Calu3 (cell line): ENCODE results near the gene ELMO1. TPM values are rescaled to one million over a fixed set of nuclear protein-coding genes. Genes with fewer than 3 reads are reported as not detected.

ENCODE experiments used
- BruUV-seq: library from RNA; stranded (reverse); fragments of 400-500 nt; replicated peaks from 2 replicates; lab custom pipeline; 2021; lab: Mats Ljungman, UMichigan
- CTCF ChIA-PET: fragments of 300-600 bp; sonication (Branson Sonifier 250); formaldehyde crosslinking; loops from one replicate; lab custom pipeline; 2022; ENCODE audit warnings: antibody characterized with exemption; lab: Charles Lee
- DNase-seq: peaks from one replicate; pipeline ENCODE4 v3.0.0; 2022
- H3K27ac Mint-ChIP-seq: one replicate; pipeline ENCODE4 v1.8.0; 2022; ENCODE audit warnings: mixed read lengths; ENCODE audit not compliant: unreplicated experiment
- H3K27me3 Mint-ChIP-seq: one replicate; pipeline ENCODE4 v1.8.0; 2022; ENCODE audit warnings: mixed read lengths; ENCODE audit not compliant: unreplicated experiment
- H3K36me3 Mint-ChIP-seq: one replicate; pipeline ENCODE4 v1.8.0; 2022; ENCODE audit warnings: mild to moderate bottlenecking, moderate library complexity, mixed read lengths; ENCODE audit not compliant: insufficient read depth, unreplicated experiment
- H3K4me1 Mint-ChIP-seq: one replicate; pipeline ENCODE4 v1.8.0; 2022; ENCODE audit warnings: mild to moderate bottlenecking, low read depth, mixed read lengths; ENCODE audit not compliant: unreplicated experiment
- H3K4me3 Mint-ChIP-seq: one replicate; pipeline ENCODE4 v1.8.0; 2022; ENCODE audit warnings: mild to moderate bottlenecking, low read depth, moderate library complexity, mixed read lengths; ENCODE audit not compliant: unreplicated experiment
- H3K9me3 Mint-ChIP-seq: one replicate; pipeline ENCODE4 v1.8.0; 2022; ENCODE audit warnings: low read depth, mixed read lengths; ENCODE audit not compliant: unreplicated experiment
- CTCF ChIP-seq: fragments of 200-600 bp; IDR thresholded peaks from one replicate; pipeline ENCODE4 v1.8.0; 2022; ENCODE audit warnings: antibody characterized with exemption; ENCODE audit not compliant: unreplicated experiment
- intact Hi-C: fragments of 100-400 bp; cut with micrococcal nuclease; formaldehyde crosslinking; loops from one replicate; pipeline ENCODE4 v1.10.0; 2022; ENCODE audit not compliant: unreplicated experiment
- total RNA-seq: library from RNA; stranded (reverse); gene quantifications from 2 replicates; pipeline ENCODE4 v1.2.3, GENCODE V29; 2022

The ELMO1 gene
- total RNA-seq, 1 experiment from 2014 or later: not detected

GRCh38 chr7:37174460-37174859 is 274.2 kb downstream of the ELMO1 start:
- no peak overlapping the region for H3K4me3 Mint-ChIP-seq
- no peaks in the 10 kb centered on the region for H3K36me3 Mint-ChIP-seq
- BruUV-seq: no TSS peak
- DNase-seq: no peak
- intact Hi-C loops: no loop called here
- CTCF ChIA-PET: no interaction called here
- H3K27ac Mint-ChIP-seq: no peak overlapping the region
- no peak for TF ChIP-seq CTCF
- H3K27me3 Mint-ChIP-seq: no peaks in the 10 kb centered on the region
- peaks cover 4% of the 10 kb centered on the region for H3K9me3 Mint-ChIP-seq
- H3K4me1 Mint-ChIP-seq: no peaks in the 10 kb centered on the region

GRCh38 chr7:37173670-37174069 is 275.0 kb downstream of the ELMO1 start:
- Mint-ChIP-seq H3K4me1 (no peaks in the 10 kb centered on the region), H3K36me3 (no peaks in the 10 kb centered on the region), H3K9me3 (peaks cover 7% of the 10 kb centered on the region), H3K27ac (no peak overlapping the region), H3K4me3 (no peak overlapping the region), H3K27me3 (no peaks in the 10 kb centered on the region)
- CTCF ChIA-PET: no interaction called here
- TF ChIP-seq CTCF: no peak
- BruUV-seq: no TSS peak
- no peak for DNase-seq
- intact Hi-C loops: no loop called here

- H3K27ac Mint-ChIP-seq: no peak overlapping the region
- CTCF ChIA-PET: no interaction called here
- H3K4me3 Mint-ChIP-seq: no peak overlapping the region
- H3K36me3 Mint-ChIP-seq: no peaks in the 10 kb centered on the region
- H3K4me1 Mint-ChIP-seq: no peaks in the 10 kb centered on the region
- intact Hi-C loops: no loop called here
- H3K9me3 Mint-ChIP-seq: peaks cover 2% of the 10 kb centered on the region
- DNase-seq: no peak
- H3K27me3 Mint-ChIP-seq: no peaks in the 10 kb centered on the region
- no TSS peak for BruUV-seq
- no peak for TF ChIP-seq CTCF
These were observed 286.6 kb downstream of the ELMO1 start for GRCh38 chr7:37162106-37162505.

GRCh38 chr7:37160656-37161055 is 288.0 kb downstream of the ELMO1 start:
- no peaks in the 10 kb centered on the region for H3K27me3 Mint-ChIP-seq
- DNase-seq: no peak
- CTCF ChIA-PET: no interaction called here
- intact Hi-C loops: no loop called here
- H3K4me1 Mint-ChIP-seq: no peaks in the 10 kb centered on the region
- no peaks in the 10 kb centered on the region for H3K36me3 Mint-ChIP-seq
- no peaks in the 10 kb centered on the region for H3K9me3 Mint-ChIP-seq
- no TSS peak for BruUV-seq
- H3K4me3 Mint-ChIP-seq: no peak overlapping the region
- TF ChIP-seq CTCF: no peak
- no peak overlapping the region for H3K27ac Mint-ChIP-seq

- no peak overlapping the region for H3K4me3 Mint-ChIP-seq
- no peaks in the 10 kb centered on the region for H3K4me1 Mint-ChIP-seq
- CTCF ChIA-PET: interaction anchor here (0.5 kb wide), 1 partner anchor 119 kb away, joined by 3 read pairs; no protein-coding TSS in a partner anchor
- TF ChIP-seq CTCF: no peak
- no peaks in the 10 kb centered on the region for H3K27me3 Mint-ChIP-seq
- no peak overlapping the region for H3K27ac Mint-ChIP-seq
- intact Hi-C loops: no loop called here
- no peak for DNase-seq
- BruUV-seq: no TSS peak
- no peaks in the 10 kb centered on the region for H3K36me3 Mint-ChIP-seq
- H3K9me3 Mint-ChIP-seq: peaks cover 6% of the 10 kb centered on the region
These were observed 295.3 kb downstream of the ELMO1 start for GRCh38 chr7:37153376-37153775.
